ENCODE data around the gene PPP1R10.
"Not testable (repeated sequence)": the region's sequence is repeated elsewhere in the genome, so short reads cannot be mapped to it uniquely, and the experiment has no call there.

Gene PPP1R10

GRCh38 chr6:30616811-30617564 lies at the start of gene PPP1R10:
PPP1R10 (minus strand) TSS chr6:30617243; CDS start chr6:30609944, 7,299 bp downstream.
- peak; percentile 97 for DNase-seq (ENCODE audit: low read depth)

GRCh38 chr6:30666300-30666699 lies 49.3 kb upstream of the PPP1R10 start:
- DNase-seq (ENCODE audit: low read depth): peak; percentile 22

GRCh38 chr6:30664994-30665767 lies 48.1 kb upstream of the PPP1R10 start:
- no peak for DNase-seq (ENCODE audit: low read depth)

- not testable (repeated sequence) for DNase-seq (ENCODE audit: low read depth)
Measured at GRCh38 chr6:30657922-30658321, 40.9 kb upstream of the PPP1R10 start.

- no peak for DNase-seq (ENCODE audit: low read depth)
Measured at GRCh38 chr6:30657454-30657853, 40.4 kb upstream of the PPP1R10 start.

GRCh38 chr6:30656513-30656912 lies 39.5 kb upstream of the PPP1R10 start:
- DNase-seq (ENCODE audit: low read depth): no peak

- no peak for DNase-seq (ENCODE audit: low read depth)
Measured at GRCh38 chr6:30655743-30656094, 38.7 kb upstream of the PPP1R10 start.

- no peak for DNase-seq (ENCODE audit: low read depth)
Measured at GRCh38 chr6:30654798-30655742, 38.0 kb upstream of the PPP1R10 start.

- DNase-seq (ENCODE audit: low read depth): no peak
Measured at GRCh38 chr6:30651143-30651542, 34.1 kb upstream of the PPP1R10 start.

GRCh38 chr6:30647242-30648116 lies 30.4 kb upstream of the PPP1R10 start:
- DNase-seq (ENCODE audit: low read depth): peak; percentile 59

GRCh38 chr6:30646450-30647241 lies 29.6 kb upstream of the PPP1R10 start, which contains the start of gene C6orf136:
C6orf136 (plus strand) TSS chr6:30647133; CDS start chr6:30647232, 99 bp downstream.
- DNase-seq (ENCODE audit: low read depth): peak; percentile 87

- no peak for DNase-seq (ENCODE audit: low read depth)
Measured at GRCh38 chr6:30645989-30646388, 28.9 kb upstream of the PPP1R10 start.

- no peak for DNase-seq (ENCODE audit: low read depth)
Measured at GRCh38 chr6:30644769-30645168, 27.7 kb upstream of the PPP1R10 start.

- no peak for DNase-seq (ENCODE audit: low read depth)
Measured at GRCh38 chr6:30643656-30644055, 26.6 kb upstream of the PPP1R10 start.

GRCh38 chr6:30641048-30641447 lies 24.0 kb upstream of the PPP1R10 start:
- no peak for DNase-seq (ENCODE audit: low read depth)

- no peak for DNase-seq (ENCODE audit: low read depth)
Measured at GRCh38 chr6:30640481-30640880, 23.4 kb upstream of the PPP1R10 start.

- no peak for DNase-seq (ENCODE audit: low read depth)
Measured at GRCh38 chr6:30635834-30636233, 18.8 kb upstream of the PPP1R10 start.

GRCh38 chr6:30626484-30627366 lies 9.7 kb upstream of the PPP1R10 start, which contains the start of gene ATAT1:
ATAT1 (plus strand) TSS chr6:30626874.
- DNase-seq (ENCODE audit: low read depth): peak; percentile 87

- no peak for DNase-seq (ENCODE audit: low read depth)
Measured at GRCh38 chr6:30625511-30625910, 8.5 kb upstream of the PPP1R10 start.

Data from activated gamma-delta T cell treated with anti-CD3 and anti-CD28 coated beads, Interleukin-2, amount 50 U/mL, for 16 hours (primary cell).